ENCODE measurements around the gene POPDC2.

Gene POPDC2

GRCh38 chr3:119641416-119641815 is 19.0 kb downstream of the POPDC2 start:
- no peak for DNase-seq (ENCODE audit: low read depth in 2 of 2, low spot score in 1 of 2)

- DNase-seq (ENCODE audit: low read depth in 2 of 2, low spot score in 1 of 2): no peak
These were observed 20.7 kb downstream of the POPDC2 start for GRCh38 chr3:119639494-119640350.

- DNase-seq (ENCODE audit: low read depth in 2 of 2, low spot score in 1 of 2): no peak
These were observed 22.5 kb downstream of the POPDC2 start for GRCh38 chr3:119637679-119638477.

GRCh38 chr3:119636891-119637611 is 23.3 kb downstream of the POPDC2 start:
- DNase-seq (ENCODE audit: low read depth in 2 of 2, low spot score in 1 of 2): no peak

GRCh38 chr3:119636249-119636648 is 24.1 kb downstream of the POPDC2 start:
- DNase-seq (ENCODE audit: low read depth in 2 of 2, low spot score in 1 of 2): no peak

- DNase-seq (ENCODE audit: low read depth in 2 of 2, low spot score in 1 of 2): no peak
These were observed 24.7 kb downstream of the POPDC2 start for GRCh38 chr3:119635719-119636118.

GRCh38 chr3:119632829-119633228 is 27.6 kb downstream of the POPDC2 start:
- no peak for DNase-seq (ENCODE audit: low read depth in 2 of 2, low spot score in 1 of 2)

GRCh38 chr3:119632216-119632615 is 28.2 kb downstream of the POPDC2 start:
- DNase-seq (ENCODE audit: low read depth in 2 of 2, low spot score in 1 of 2): no peak

GRCh38 chr3:119631516-119631915 is 28.9 kb downstream of the POPDC2 start:
- DNase-seq (ENCODE audit: low read depth in 2 of 2, low spot score in 1 of 2): no peak

- DNase-seq (ENCODE audit: low read depth in 2 of 2, low spot score in 1 of 2): no peak
These were observed 29.5 kb downstream of the POPDC2 start for GRCh38 chr3:119630880-119631329.

- no peak for DNase-seq (ENCODE audit: low read depth in 2 of 2, low spot score in 1 of 2)
These were observed 30.1 kb downstream of the POPDC2 start for GRCh38 chr3:119630128-119630879.

GRCh38 chr3:119628816-119629445 is 31.5 kb downstream of the POPDC2 start:
- no peak for DNase-seq (ENCODE audit: low read depth in 2 of 2, low spot score in 1 of 2)

- DNase-seq (ENCODE audit: low read depth in 2 of 2, low spot score in 1 of 2): no peak
These were observed 32.0 kb downstream of the POPDC2 start for GRCh38 chr3:119628390-119628789.

GRCh38 chr3:119627461-119627860 is 32.9 kb downstream of the POPDC2 start:
- DNase-seq (ENCODE audit: low read depth in 2 of 2, low spot score in 1 of 2): no peak

- no peak for DNase-seq (ENCODE audit: low read depth in 2 of 2, low spot score in 1 of 2)
These were observed 34.2 kb downstream of the POPDC2 start for GRCh38 chr3:119626196-119626595.

GRCh38 chr3:119625451-119626153 is 34.8 kb downstream of the POPDC2 start:
- no peak for DNase-seq (ENCODE audit: low read depth in 2 of 2, low spot score in 1 of 2)

- no peak for DNase-seq (ENCODE audit: low read depth in 2 of 2, low spot score in 1 of 2)
These were observed 36.2 kb downstream of the POPDC2 start for GRCh38 chr3:119624002-119624720.

- no peak for DNase-seq (ENCODE audit: low read depth in 2 of 2, low spot score in 1 of 2)
These were observed 39.5 kb downstream of the POPDC2 start for GRCh38 chr3:119620899-119621298.

- DNase-seq (ENCODE audit: low read depth in 2 of 2, low spot score in 1 of 2): no peak
These were observed 41.3 kb downstream of the POPDC2 start for GRCh38 chr3:119619094-119619493.

All from stimulated activated CD8-positive, alpha-beta memory T cell treated with anti-CD3 and anti-CD28 coated beads, Interleukin-4, amount 100 ng/mL, for 1 hour (primary cell).